GM12873 (cell line): ENCODE measurements around the gene CRYBB1.

Experiments
- CTCF ChIP-seq: IDR thresholded peaks from 2 replicates; pipeline ENCODE4 v1.5.1; 2012; ENCODE audit warnings: low read depth, mild to moderate bottlenecking, moderate library complexity, low read length, control low read depth; ENCODE audit not compliant: insufficient read depth; ENCODE audit errors: missing control alignments

CRYBB1 gene

GRCh38 chr22:26619510-26619909 lies 1.7 kb upstream of the CRYBB1 start:
- TF ChIP-seq CTCF = no peak

GRCh38 chr22:26618455-26618854 lies 628 bp upstream of the CRYBB1 start:
- no peak for TF ChIP-seq CTCF

GRCh38 chr22:26616650-26617049 lies 1.2 kb downstream of the CRYBB1 start:
- no peak for TF ChIP-seq CTCF

- no peak for TF ChIP-seq CTCF
Observed at GRCh38 chr22:26615830-26616435, 1.9 kb downstream of the CRYBB1 start.

GRCh38 chr22:26615149-26615548 lies 2.7 kb downstream of the CRYBB1 start:
- TF ChIP-seq CTCF = no peak

- no peak for TF ChIP-seq CTCF
Observed at GRCh38 chr22:26614322-26614721, 3.5 kb downstream of the CRYBB1 start.

GRCh38 chr22:26612652-26613051 lies 5.2 kb downstream of the CRYBB1 start:
- TF ChIP-seq CTCF = no peak
